Lower lobe of right lung (tissue), 2 donors: ENCODE results near the gene CDH23. TPM values are rescaled to one million over a fixed set of nuclear protein-coding genes. Genes with fewer than 3 reads are reported as not detected.

Experiments used
- ATAC-seq, 2 donors: fragments of 200-7000 bp; cut with Tn5 transposase; one replicate each; pipeline ENCODE4 v1.9.1; 2020 to 2022; ENCODE audit warnings: mild to moderate bottlenecking in 2 of 2, moderate library complexity in 2 of 2
- DNase-seq: peaks from one replicate; pipeline ENCODE4 v3.0.0-alpha.2; 2020
- H3K27ac ChIP-seq: fragments of 200-600 bp; one replicate; pipeline ENCODE4 v1.8.0; 2022
- H3K27me3 ChIP-seq: fragments of 200-600 bp; one replicate; pipeline ENCODE4 v1.8.0; 2022; ENCODE audit warnings: low read depth
- H3K36me3 ChIP-seq: fragments of 200-600 bp; one replicate; pipeline ENCODE4 v1.8.0; 2022; ENCODE audit warnings: mild to moderate bottlenecking
- H3K4me1 ChIP-seq: fragments of 200-600 bp; one replicate; pipeline ENCODE4 v1.8.0; 2022
- H3K4me3 ChIP-seq: fragments of 200-600 bp; one replicate; pipeline ENCODE4 v1.8.0; 2022; ENCODE audit warnings: mild to moderate bottlenecking
- H3K9me3 ChIP-seq: fragments of 200-600 bp; one replicate; pipeline ENCODE4 v1.8.0; 2022
- intact Hi-C: fragments of 100-400 bp; cut with DNase I; formaldehyde crosslinking; loops from one replicate; pipeline ENCODE4 v1.11.0; 2022
- total RNA-seq: library from RNA; stranded (reverse); fragmentation: NEBNext Ultra II Directional; extraction: Animal tissue kit (Norgen Biotek cat#: 25700); gene quantifications from one replicate; pipeline ENCODE4 v1.2.1, GENCODE V29; 2021
- TF ChIP-seq, protein P1 (sequence below): fragments of 200-600 bp; IDR thresholded peaks from one replicate; pipeline ENCODE4 v1.8.0; 2022; ENCODE audit warnings: antibody characterized with exemption, mild to moderate bottlenecking
- donor health status: DM: no; HTN: yes; CAD: no; lungs with severe emphysema.

Gene CDH23
- total RNA-seq, 1 donor from 2014 or later: 9.4 TPM

DNA sequence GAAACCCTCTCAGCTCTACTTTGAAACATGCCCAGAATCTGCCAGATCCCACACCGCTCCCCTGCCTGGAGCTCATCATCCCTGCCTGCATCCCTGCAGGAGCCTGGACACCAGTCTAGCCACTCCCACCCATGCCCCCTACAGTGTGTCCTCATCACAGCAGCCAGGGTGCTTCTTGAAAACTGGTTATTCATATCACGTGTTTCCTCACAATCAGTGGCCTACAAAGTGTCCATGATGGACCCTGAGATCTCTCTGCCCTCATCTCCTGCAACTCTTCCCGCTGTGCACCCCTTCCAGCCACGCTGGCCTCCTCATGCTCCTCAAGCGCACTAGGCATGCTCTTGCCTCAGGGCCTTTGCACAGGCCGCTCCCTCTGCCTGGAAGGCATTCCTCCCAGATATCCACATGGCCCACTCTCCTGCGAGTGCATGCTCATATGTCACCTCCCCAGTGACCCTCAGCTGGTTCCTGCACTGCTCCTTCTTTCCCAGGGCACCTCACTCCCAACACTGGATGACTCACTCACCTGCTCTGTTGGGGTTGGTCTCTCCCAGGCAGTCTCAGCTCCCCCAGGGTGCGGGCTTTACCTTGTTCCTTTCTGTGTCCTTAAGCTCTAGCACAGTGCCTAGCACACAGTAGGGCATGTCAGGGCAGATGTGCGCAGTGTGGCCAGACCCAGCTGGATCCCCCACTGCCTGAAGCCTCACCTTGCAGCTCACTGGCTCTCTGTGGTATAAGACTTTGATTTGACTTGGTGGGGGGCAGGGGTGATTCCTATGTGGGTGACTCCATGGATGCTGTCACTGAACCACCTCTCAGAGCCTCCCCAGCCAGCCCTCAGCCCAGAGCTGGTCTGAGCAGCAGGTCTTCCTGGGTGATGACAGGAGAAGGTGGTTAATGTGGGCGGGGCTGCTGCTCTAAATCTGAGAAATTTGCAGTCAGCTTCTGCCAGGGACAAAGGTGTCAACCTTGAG lies 37.3 kb downstream of the CDH23 start:
- intact Hi-C loops: no loop called here
- DNase-seq (no peak), ATAC-seq (no peak)
- TF ChIP-seq, protein P1, sequence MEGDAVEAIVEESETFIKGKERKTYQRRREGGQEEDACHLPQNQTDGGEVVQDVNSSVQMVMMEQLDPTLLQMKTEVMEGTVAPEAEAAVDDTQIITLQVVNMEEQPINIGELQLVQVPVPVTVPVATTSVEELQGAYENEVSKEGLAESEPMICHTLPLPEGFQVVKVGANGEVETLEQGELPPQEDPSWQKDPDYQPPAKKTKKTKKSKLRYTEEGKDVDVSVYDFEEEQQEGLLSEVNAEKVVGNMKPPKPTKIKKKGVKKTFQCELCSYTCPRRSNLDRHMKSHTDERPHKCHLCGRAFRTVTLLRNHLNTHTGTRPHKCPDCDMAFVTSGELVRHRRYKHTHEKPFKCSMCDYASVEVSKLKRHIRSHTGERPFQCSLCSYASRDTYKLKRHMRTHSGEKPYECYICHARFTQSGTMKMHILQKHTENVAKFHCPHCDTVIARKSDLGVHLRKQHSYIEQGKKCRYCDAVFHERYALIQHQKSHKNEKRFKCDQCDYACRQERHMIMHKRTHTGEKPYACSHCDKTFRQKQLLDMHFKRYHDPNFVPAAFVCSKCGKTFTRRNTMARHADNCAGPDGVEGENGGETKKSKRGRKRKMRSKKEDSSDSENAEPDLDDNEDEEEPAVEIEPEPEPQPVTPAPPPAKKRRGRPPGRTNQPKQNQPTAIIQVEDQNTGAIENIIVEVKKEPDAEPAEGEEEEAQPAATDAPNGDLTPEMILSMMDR: no peak
- no peaks in the 10 kb centered on the region for H3K36me3 ChIP-seq
- no peaks in the 10 kb centered on the region for H3K9me3 ChIP-seq
- no peak overlapping the region for H3K4me3 ChIP-seq
- no peaks in the 10 kb centered on the region for H3K27me3 ChIP-seq
- H3K27ac ChIP-seq: no peak overlapping the region
- peaks cover 15% of the 10 kb centered on the region for H3K4me1 ChIP-seq

DNA sequence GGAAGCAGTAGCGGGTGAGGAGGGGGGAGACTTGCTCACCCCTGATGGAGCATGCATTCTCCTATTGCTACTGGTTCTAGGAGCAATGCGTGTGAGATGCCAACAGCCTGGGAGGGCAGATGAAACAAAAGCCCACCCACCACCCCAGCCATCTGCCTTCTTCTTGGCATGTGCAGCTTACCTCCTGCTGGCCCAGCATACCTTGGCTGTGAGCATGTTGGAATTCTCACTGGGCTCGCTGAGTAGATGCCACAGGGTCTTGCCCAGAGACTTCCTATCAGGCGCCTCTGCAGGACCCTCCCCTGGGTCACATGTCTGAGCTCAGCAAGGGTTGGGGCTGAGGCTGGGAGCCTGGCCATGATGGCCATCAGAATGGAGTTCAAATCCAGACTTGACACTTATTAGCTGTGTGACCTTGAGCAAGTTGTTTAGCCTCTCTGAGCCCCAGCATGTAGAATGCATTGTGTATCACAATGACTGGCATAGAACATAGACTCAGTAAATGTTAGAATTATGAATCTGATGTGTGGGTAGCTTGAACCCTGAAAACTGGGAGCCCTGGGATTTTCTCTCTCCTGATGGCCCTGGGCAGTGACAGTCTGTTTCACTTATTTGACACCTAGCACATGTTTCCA lies 38.2 kb downstream of the CDH23 start:
- H3K4me1 ChIP-seq: peaks cover 15% of the 10 kb centered on the region
- intact Hi-C loops: no loop called here
- no peaks in the 10 kb centered on the region for H3K36me3 ChIP-seq
- DNase-seq (no peak), ATAC-seq (no peak)
- H3K27me3 ChIP-seq: no peaks in the 10 kb centered on the region
- no peak overlapping the region for H3K27ac ChIP-seq
- no peak overlapping the region for H3K4me3 ChIP-seq
- TF ChIP-seq, protein P1: no peak
- H3K9me3 ChIP-seq: no peaks in the 10 kb centered on the region

DNA sequence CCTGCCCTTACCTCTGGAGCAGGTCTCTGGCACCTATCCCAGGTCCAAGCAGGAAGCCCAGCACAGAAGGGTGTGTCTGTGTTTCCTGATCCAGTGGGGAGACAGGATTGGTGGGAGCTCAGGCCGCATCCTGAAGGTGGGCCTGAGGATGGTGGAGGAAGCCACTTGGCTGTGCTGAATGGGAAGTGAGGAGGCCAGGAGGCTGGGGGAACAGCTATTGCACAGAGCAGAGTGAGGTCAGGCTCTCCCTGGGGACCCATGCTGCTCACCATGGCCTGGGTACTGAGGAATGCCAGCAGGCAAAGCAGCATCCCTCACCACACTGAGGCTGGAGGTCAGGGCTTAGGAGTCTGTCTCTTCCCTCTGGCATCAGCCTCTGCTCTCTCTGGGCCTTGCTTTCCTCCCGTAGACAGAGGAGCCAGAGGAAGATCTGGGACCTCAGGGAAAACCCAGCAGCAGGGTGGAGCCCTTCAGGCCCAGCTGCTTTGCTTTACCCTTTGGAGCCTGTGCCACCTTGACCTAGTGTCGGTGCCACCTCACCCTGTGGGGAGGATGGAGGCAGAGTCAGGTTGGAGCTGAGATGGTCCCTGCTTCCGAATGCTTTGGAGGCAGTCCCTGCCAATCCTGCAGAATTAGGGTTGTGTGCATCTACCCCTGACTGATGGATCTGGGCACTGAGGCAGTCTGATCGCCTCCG lies 39.0 kb downstream of the CDH23 start:
- Histone ChIP-seq H3K27ac (no peak overlapping the region), H3K27me3 (no peaks in the 10 kb centered on the region), H3K4me1 (peaks cover 15% of the 10 kb centered on the region), H3K9me3 (no peaks in the 10 kb centered on the region), H3K36me3 (no peaks in the 10 kb centered on the region), H3K4me3 (no peak overlapping the region)
- no peak for ATAC-seq
- intact Hi-C loops: no loop called here
- TF ChIP-seq, protein P1: no peak
- DNase-seq: no peak

DNA sequence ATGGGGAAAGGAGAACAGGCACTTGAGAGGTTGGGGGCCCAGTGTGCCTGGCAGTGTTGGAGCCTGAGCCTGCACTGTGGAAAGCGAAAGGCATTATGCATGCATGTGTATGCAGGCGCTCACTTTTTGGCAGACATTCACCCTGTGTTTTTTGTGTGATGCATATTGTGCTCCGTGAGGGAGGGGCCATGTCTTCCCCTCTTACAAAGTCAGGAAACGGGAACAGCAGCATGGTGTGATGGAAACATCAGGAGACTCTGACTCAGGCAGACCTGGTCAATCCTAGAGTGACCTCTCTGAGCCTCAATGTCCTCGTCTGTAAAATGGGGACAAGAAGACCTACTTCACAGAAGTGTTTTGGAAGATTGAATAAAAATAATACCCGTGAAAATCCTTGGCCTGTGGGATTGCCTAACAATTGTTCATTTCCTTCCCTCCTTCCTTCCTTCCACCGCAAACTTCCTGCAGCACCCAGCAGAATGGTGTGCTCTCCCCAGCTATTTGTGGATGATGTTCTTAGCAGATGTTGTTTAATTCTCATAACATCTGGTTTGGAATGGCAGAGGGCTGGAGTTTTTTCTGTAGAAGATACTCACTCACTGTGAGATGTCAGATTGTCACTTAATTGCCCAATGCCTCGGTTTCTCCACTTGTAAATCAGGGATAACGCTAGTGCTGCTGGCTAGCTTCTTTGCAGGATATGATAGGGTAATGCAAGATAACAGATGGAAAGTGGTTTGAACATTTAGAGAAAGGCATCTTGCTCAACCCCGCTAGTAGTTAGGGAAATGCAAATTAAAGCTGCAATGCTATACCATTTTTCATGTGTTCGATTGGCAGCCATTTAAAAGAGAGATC lies 39.8 kb downstream of the CDH23 start:
- TF ChIP-seq, protein P1: no peak
- Histone ChIP-seq H3K27ac (no peak overlapping the region), H3K4me1 (peaks cover 12% of the 10 kb centered on the region), H3K27me3 (no peaks in the 10 kb centered on the region), H3K4me3 (no peak overlapping the region), H3K9me3 (no peaks in the 10 kb centered on the region), H3K36me3 (no peaks in the 10 kb centered on the region)
- intact Hi-C loops: no loop called here
- DNase-seq: no peak
- ATAC-seq: no peak
